Measurements from ENCODE around the gene DNAJC21.

DNA sequence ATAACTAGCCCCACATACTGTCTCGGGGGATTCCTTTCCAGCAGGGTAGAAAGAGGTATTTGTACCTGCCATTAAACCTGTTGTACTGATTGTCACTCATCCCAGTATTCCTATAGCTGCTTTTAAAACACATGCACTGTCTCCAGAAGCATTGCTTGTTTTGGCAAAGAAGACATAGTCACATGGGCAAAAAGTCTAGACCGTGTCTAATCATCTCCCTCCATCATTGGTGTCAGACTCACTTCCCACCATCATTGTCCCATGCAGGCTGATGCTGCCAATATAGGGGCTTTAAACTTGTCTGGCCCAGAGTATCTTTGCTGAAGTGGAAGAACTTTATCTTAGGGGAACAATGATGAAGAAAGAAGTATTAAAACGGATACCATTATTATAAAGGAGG lies 12.6 kb downstream of the DNAJC21 start:
- TF ChIP-seq EZH2 (IDR thresholded peaks at IDR 0.05; ENCODE audit: borderline replicate concordance, low read length) (no peak), CTCF (IDR thresholded peaks at IDR 0.05; ENCODE audit: low read length) (no peak)
